NCI-H1930 (cell line): Measurements from ENCODE around the gene LRRC3.
"Not testable (repeated sequence)": the region's sequence is repeated elsewhere in the genome, so short reads cannot be mapped to it uniquely, and the experiment has no call there.

Experiments used
- DNase-seq, 2 experiments: peaks; one replicate each; lab custom pipeline; 2025; lab: John Stamatoyannopoulos, UW

Gene LRRC3

DNA sequence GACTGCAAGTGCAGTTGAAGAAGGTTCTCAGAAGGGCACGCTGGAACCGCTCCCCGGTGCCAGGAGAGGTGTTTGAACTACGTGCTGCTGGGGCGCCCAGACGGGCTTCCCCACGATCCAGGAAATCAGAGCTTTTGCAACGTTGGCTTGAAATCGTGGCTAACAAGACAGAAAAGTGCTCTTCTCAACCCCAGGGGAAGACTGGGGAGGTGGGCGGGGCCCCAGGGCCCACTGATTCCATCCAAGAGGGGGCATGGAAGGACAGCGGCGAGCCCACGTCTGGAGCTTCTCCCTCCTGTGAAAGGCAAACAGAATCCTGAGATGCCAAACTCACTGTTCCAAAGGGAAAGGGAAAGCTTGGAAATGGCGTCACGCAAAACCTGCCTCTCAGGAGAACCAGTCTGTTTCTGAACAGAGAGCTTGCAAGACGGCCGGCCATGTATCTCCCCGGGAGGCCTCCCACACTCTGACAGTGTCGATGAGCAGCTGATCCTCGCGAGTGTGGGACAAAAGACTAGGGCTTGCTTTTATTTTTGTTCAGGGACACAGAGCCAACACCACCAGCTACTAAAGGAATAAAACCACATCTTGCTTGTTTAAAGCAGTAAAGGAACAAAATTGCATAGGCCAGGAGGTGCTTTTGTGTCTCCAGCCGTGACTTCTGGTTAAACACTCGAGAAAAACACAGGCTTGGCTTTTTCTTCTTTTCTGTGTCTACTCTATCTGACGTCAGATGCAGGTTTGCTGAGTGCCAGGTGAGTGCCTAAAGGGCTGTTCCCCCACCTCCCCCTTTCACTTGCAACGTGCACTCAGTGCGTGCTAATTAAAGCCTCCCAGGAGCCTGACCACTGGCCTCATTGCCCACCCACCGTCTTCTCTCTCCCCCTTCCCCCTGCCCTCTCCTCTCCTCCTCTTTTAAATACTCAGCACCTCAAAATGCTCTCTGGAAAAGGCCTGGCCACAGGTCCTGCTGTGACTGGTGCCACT is 41.5 kb downstream of the LRRC3 start:
- no peak for DNase-seq

DNA sequence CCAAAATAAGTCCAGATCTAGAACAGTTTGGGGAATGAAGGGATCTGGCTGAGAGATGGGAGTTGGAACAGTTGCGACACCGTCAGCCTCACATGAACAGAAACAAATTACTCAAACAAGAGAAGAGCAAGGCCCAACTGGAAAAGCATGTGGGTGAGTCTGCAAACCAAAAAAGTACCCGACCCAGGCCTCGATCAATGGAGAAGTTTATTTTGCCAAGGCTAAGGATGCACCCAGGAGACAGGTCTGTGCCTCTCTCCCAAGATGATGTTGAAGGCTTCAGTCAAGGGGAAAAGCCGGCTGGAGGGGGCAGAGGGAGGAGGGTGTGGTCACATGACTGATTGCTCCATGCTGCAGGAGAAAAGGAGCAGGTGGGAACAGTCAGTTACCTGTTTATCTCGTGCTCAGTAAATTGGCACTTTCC is 42.4 kb downstream of the LRRC3 start:
- no peak for DNase-seq

DNA sequence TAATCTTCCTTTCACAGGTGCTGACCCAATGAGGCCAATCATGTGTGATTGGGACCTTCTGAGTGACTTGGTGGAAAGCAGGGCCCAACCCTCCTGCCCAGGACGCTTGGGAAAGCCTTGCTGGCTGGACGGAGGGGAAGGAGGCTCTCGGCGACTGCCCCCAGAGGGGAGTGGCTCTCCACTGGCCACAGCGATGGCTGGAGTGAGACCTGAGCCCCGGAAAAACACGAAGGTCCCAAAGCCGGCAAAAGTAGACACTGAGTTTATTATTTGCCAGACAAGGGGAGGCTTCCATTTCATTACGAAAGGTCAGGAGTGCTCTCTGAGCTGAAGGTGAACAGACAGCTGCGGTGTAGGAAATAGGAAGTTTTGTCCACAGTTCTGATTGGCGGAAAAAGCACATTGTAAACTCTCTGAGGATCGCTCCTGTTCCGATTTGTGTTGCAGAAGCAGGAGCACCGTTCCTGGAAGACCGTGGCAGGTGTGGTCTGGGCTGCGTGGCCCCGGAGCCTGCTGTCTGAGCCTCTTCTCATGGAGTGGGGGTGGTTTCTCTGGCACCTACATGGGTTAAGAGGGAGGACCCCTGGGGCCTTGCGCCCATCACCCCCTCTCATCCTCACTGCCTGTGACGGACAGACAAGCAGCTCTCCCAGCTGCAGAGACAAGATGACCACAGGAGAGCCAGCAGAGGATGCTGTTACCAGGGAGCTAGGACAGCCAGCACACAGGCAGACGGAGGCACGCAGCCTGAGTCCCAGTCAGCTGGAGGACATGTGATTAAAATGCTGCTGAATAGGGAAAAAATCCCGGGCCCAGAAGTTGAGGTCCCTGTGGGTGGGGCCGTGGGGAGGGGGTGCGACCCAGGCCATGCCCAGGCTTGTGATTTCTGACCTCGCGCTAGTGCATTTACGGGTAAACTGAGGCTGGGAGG is 43.2 kb downstream of the LRRC3 start:
- DNase-seq = no peak

DNA sequence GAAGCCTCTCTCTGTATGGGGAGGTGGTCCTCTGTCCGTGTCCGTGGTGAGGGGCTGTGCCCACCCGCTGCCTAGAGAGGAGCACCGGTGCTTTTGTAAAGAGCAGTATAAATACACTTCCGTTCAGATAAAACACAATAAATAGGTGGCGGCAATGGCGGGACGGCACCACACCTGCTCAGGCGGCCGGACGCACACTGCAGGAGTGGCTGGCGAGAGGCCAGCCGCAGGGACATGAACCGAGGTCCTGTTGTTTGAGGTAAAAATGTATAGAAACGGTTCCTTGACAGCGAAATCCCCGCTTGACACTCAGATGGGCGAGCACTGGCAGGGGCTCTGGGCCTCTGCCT is 43.9 kb downstream of the LRRC3 start:
- no peak for DNase-seq

DNA sequence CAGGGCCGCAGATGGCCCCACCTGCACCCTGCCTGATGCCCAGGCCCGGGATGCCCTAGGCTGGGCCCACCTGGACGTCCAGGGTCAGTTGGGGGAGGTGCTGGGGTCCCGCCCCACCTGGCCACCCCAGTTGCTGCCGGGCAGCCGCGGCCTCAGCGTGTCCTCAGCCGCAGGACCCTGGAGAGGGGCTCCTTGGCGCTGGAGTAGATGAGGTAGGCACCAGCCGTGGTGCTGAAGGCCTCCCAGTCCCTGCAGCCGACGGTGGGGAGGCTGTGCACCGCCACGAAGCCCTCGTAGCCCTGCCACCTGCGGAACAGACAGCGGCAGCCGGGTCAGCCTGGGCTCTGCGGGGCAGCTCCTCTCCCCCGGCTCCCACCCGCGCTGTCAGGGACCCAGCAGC is 44.3 kb downstream of the LRRC3 start:
- DNase-seq = no peak

DNA sequence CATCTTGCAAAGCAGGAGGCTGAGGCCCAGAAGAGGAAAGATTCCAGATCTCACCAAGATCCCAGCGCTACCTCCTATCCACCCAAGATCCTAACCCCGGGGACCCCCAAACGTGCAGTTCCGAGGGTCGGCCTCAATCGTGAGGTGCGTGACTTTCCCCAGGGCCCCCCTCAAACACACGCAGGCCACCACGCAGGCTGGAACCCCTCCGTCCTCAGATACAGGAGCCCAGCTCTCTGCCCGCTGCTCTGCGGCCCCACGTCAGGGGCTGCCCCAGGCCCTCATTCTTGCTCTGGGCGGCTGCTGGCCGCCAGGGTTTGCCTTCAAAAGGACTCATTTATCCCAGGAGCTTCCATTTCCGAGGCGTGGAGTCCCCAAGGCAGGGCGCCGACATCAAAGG is 44.8 kb downstream of the LRRC3 start:
- DNase-seq = no peak

DNA sequence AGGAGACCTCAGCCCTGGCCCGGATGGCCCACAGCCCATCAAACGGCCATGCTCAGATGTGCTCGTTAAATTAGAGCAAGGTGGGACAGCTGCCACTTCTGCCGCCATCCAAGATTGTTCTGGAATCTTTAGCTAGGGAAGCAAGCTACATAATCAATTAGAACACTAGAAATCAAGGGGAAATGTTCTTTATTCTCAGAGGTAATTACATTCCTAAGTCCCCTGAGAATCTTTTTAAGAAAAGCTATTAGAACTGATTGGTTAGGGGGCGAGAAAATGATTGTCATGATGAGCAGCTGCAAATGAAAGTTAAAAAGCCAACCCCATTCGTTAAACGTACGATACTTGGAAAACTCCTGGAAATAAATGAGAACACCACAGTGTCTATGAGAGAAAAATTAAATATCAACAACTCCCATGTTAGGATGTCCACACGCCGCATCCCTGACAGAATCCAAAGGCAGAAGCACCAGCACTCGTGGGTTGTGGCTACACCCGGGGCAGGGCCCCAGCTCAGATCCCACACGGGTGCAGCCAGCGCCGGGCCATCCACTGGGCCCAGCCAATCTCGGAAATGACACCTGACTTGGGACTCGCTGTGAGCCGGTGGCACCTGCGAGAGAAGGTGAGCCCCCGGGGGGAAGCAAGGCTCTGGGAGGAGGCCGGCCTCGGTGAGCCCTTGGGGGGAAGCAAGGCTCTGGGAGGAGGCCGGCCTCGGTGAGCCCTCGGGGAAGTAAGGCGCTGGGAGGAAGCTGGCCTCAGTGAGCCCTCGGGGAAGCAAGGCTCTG is 47.1 kb downstream of the LRRC3 start:
- no peak for DNase-seq

DNA sequence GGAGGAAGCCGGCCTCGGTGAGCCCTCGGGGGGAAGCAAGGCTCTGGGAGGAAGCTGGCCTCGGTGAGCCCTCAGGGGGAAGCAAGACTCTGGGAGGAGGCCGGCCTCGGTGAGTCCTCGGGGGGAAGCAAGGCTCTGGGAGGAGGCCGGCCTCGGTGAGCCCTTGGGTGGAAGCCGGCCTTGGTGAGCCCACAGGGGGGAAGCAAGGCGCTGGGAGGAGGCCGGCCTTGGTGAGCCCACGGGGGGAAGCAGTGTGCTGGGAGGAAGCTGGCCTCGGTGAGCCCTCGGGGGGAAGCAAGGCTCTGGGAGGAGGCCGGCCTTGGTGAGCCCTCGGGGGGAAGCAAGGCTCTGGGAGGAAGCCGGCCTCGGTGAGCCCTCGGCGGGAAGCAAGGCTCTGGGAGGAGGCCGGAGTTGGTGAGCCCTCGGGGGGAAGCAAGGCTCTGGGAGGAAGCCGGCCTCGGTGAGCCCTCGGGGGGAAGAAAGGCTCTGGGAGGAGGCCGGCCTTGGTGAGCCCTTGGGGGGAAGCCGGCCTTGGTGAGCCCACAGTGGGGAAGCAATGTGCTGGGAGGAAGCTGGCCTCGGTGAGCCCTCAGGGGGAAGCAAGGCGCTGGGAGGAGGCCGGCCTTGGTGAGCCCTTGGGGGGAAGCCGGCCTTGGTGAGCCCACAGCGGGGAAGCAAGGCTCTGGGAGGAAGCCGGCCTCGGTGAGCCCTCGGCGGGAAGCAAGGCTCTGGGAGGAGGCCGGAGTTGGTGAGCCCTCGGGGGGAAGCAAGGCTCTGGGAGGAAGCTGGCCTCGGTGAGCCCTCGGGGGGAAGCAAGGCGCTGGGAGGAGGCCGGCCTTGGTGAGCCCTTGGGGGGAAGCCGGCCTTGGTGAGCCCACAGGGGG is 47.9 kb downstream of the LRRC3 start:
- not testable (repeated sequence) for DNase-seq

DNA sequence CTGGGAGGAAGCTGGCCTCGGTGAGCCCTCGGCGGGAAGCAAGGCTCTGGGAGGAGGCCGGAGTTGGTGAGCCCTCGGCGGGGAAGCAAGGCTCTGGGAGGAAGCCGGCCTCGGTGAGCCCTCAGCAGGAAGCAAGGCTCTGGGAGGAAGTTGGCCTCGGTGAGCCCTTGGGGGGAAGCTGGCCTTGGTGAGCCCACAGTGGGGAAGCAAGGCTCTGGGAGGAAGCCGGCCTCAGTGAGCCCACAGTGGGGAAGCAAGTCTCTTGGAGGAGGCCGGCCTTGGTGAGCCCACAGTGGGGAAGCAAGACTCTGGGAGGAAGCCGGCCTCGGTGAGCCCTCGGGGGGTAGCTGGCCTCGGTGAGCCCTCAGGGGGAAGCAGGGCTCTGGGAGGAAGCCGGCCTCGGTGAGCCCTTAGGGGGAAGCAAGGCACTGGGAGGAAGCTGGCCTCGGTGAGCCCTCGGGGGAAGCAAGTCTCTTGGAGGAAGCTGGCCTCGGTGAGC is 48.6 kb downstream of the LRRC3 start:
- no peak for DNase-seq

DNA sequence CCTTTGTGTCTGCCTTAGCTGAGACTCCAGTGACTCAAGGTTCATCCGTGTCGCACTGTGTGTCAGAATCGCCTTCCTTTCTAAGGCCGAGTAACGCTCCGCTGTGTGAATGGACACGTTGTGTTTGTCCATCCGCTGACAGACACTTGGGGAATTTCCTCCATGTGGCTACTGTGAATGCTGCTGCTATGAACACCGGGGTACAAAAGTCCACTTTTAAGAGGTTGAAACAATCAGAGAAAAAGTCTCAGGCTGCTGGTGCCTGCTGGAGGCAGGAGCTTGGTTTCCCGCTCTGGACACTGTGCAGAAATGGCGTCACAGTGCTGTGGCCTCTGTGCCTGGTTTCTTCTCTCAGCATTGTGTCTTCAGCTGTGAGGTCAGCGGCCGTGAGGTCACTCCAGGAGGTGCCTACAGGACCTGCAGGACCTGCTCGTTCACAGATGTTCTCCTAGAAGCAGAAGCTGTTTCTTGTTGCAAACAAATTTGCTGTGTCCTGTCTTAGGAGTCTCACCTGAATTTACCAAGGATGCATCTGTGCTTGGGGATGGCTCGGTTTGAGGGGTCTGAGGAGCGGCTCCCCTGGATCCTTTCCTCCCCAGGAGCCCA is 50.5 kb downstream of the LRRC3 start:
- DNase-seq = no peak

DNA sequence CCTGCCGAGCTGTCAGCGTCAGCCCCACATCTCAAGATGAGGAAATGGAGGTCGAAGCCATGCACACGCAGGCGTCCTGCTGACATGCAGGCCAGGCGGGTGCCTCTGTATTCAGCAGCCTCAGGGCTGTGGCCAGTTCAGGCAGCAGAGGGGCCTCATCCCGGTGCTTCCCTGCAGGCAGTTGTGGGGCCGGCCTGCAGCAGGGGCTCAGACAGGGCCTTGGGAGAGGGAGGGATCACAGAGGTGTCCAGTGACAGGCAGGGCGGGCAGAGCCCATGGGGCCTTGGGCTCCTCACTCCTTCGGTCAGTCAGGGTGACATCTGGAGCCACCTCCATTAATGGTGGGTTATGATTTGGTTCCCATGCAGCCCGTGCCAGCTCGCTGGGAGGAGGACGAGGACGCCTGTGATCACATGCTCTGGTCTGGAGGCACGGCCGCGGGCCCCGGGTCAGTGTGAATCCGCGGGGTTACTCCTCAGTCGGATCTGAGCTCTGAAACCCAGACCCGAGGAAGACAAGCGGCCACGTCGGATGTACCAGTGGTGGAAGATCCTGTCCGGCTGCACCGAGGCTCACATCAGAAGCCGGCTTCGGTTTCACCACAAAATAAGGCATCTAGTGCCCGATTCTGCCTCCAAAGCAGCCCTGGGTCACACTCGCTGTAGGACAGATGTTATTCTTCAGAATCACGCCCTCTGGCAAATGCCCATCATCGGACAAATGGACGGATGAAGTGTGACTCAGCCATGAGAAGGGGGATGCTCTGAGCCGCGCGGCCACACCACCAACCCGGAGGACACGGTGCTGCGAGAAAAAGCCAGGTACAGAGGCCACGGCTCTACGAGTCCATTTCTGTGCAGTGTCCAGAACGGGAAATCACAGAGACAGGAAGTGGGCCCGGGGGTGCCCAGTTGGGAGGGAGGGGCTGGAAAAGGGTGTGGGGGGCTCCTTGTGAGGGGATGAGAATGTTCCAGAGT is 51.3 kb downstream of the LRRC3 start:
- DNase-seq = no peak

DNA sequence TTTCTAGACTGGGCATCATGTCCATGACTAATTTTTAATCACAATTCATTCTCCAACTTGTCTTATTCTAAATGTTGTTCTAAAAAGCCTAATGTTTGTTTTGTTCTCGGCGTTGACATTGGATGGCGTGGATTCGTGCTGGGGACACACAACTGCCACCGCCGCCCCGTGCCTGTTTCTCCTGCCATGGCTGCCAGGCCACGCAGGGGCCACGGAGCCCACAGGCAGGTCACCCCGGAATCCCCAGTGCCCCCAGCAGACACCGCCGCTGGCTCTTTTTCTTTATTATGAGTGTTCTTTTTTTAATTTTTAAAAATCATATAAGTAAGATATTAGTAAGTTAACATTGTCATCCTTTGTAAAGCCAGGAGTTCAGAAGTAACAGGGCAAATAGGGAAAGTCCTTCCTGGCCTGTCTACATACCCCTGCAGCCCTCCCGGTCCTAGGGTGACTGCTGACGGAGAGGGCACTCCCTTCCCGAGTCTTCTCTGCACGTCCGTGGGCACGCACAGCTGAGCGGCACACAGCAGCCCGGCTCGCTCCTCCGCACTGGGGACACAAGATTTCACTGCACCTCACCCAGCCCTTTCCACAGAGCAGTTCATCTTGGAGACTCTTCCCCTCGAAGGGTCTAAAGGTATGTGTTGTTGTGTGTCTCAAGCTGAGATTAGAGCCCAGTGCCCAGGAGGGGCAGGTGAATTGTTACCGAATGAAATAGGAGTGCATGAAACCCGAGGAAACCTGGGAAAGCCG is 52.5 kb downstream of the LRRC3 start:
- no peak for DNase-seq

DNA sequence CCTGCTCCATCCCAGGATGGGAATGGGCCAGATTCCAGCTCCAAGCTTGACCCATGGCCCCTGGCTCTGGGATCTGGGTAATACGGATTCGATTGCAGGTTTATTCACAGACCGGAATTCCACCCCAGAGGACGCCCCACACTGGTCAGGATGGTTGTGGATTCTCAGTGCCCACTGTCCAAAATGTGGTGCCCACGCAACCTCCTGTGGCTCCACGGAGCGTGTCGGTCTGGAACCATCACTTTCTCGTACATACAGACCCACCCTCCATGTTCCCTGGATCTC is 53.1 kb downstream of the LRRC3 start:
- no peak for DNase-seq

DNA sequence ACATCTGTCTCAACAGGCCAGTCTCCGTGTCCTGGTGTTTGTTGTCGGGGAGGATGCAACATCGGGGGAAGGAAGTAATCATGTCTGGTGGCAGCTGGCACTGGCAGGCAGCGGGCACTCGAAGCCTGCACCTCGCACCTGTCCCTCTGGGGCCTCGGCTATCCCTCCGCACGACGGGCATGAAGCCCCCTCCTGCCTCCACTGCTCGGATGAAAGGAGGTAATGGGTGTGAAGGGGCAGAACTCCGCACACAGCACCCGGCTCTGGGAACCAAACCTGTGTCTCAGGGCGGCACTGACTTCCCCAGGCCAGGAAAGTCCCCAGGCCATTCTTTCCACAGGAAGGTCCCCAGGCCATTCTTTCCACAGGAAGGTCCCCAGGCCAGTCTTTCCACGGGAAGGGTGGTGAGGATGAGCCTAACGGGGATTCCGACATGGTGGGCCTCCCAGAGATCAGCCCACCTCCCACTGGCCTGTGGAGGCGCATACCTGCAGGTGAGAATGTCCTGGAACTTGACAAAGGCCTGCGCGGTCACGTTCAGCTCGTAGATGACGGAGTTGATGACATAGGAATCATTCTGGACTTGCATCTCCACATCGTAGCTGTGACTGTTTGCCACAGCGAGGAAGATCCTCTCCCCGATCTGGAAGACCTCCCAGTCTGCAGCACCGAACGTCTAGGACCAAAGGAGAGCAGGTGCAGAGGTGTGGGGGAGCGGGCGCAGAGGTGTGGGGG is 53.6 kb downstream of the LRRC3 start:
- no peak for DNase-seq

DNA sequence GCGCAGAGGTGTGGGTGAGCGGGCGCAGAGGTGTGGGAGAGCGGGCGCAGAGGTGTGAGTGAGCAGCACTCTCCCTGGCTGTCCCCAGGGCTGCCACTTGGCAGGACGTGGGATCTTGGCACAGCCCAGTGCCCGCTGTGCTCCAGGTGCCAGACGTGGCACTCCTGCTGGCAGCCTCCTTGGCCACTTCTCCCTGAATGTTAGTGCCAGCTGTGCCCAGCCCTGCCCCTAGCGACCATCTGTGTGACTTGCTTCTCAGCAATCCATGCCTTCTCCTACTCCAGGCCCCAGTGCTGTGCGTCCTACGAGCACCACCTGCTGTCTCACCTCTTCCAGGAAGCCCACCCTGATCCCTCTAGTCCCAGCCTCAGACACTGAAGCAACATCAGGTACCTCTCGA is 54.2 kb downstream of the LRRC3 start:
- DNase-seq = no peak

DNA sequence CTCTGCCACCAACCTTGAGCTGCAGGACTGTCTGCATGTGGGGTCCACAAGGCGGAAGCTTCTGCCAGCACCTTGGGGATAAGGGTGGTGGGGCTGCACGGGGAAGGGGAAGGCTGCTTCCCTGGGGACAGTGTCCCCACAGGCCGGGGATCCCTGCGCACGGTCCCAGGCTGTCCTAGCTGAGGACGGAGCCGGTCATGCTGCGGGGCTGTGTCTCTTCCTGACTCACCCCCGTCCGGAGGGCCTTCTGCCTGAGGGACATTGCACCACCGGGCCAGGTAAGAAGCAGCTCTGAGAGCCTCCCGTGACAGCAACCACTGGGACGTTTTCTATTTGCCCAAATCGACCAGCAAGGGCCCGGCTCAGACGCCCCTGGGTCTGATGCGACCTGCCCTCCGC is 54.8 kb downstream of the LRRC3 start:
- DNase-seq = no peak

DNA sequence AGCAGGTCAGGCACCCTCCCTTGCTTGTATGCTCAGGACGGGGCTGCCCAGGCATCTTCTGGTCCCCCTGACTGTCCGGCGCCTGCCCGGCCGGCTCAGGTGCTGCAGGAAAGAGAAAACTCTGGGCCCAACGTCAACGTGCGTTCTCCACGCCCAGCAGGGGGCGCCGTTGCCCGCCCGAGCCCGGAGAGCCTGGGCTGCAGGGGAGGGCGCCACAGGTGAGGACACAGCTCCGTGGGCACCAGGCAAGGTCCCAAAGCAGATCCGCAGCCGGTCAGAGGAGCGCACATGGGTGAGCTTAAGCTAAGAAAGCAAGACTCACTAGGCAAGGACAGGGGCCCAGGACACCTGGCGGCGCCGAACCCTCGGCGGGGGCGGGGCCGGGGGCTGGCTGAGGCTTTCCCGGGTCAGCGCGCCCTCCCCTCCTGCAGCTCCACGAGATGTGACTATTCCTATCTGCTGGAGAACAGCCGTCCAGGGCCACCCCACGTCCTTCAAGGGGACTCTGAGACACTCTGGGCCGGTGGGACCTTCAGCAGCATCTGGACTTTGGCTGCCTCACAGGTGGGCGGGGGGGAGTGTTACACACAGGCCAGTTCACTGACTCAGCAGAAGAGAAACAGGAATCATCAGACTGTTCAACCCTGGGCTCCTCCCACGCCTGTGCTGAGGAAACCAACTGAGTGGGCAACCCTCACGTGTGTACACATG is 55.4 kb downstream of the LRRC3 start:
- peak; percentile 28 to 62 for DNase-seq
